ENCODE measurements around the gene MAFF. TPM values are rescaled to one million over a fixed set of nuclear protein-coding genes. Genes with fewer than 3 reads are reported as not detected.

MAFF gene
- total RNA-seq, 1 experiment from 2014 or later, result 4.6 TPM

GRCh38 chr22:38228873-38229740 lies 27.3 kb downstream of the MAFF start:
- no peaks in the 10 kb centered on the region for H3K4me1 Mint-ChIP-seq
- TF ChIP-seq NFYB (CRISPR knock-in tag; conservative IDR thresholded peaks at IDR 0.05; ENCODE audit: low read depth), result no peak
- no peak for TF ChIP-seq HMGXB4 (CRISPR knock-in tag; IDR thresholded peaks at IDR 0.05)
- no peak for TF ChIP-seq USF1 (CRISPR knock-in tag; IDR thresholded peaks at IDR 0.05)
- no peak for TF ChIP-seq FOXP1 (CRISPR knock-in tag; IDR thresholded peaks at IDR 0.05; ENCODE audit: borderline replicate concordance)
- TF ChIP-seq, protein P1, sequence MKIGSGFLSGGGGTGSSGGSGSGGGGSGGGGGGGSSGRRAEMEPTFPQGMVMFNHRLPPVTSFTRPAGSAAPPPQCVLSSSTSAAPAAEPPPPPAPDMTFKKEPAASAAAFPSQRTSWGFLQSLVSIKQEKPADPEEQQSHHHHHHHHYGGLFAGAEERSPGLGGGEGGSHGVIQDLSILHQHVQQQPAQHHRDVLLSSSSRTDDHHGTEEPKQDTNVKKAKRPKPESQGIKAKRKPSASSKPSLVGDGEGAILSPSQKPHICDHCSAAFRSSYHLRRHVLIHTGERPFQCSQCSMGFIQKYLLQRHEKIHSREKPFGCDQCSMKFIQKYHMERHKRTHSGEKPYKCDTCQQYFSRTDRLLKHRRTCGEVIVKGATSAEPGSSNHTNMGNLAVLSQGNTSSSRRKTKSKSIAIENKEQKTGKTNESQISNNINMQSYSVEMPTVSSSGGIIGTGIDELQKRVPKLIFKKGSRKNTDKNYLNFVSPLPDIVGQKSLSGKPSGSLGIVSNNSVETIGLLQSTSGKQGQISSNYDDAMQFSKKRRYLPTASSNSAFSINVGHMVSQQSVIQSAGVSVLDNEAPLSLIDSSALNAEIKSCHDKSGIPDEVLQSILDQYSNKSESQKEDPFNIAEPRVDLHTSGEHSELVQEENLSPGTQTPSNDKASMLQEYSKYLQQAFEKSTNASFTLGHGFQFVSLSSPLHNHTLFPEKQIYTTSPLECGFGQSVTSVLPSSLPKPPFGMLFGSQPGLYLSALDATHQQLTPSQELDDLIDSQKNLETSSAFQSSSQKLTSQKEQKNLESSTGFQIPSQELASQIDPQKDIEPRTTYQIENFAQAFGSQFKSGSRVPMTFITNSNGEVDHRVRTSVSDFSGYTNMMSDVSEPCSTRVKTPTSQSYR (CRISPR knock-in tag; IDR thresholded peaks at IDR 0.05), result no peak
- TF ChIP-seq SMAD4 (CRISPR knock-in tag; IDR thresholded peaks at IDR 0.05), result no peak
- no peak for TF ChIP-seq ETV6 (CRISPR knock-in tag; IDR thresholded peaks at IDR 0.05)
- TF ChIP-seq TEAD4 (CRISPR knock-in tag; IDR thresholded peaks at IDR 0.05), result no peak
- TF ChIP-seq, protein P2, sequence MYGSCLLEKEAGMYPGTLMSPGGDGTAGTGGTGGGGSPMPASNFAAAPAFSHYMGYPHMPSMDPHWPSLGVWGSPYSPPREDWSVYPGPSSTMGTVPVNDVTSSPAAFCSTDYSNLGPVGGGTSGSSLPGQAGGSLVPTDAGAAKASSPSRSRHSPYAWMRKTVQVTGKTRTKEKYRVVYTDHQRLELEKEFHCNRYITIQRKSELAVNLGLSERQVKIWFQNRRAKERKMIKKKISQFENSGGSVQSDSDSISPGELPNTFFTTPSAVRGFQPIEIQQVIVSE (CRISPR knock-in tag; IDR thresholded peaks at IDR 0.05; ENCODE audit: borderline replicate concordance), result no peak
- TF ChIP-seq E2F4 (CRISPR knock-in tag; IDR thresholded peaks at IDR 0.05; ENCODE audit: borderline replicate concordance, low read depth), result no peak
- TF ChIP-seq, protein P3, sequence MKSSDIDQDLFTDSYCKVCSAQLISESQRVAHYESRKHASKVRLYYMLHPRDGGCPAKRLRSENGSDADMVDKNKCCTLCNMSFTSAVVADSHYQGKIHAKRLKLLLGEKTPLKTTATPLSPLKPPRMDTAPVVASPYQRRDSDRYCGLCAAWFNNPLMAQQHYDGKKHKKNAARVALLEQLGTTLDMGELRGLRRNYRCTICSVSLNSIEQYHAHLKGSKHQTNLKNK (CRISPR knock-in tag; IDR thresholded peaks at IDR 0.05), result no peak
- no peak for TF ChIP-seq ZNF425 (CRISPR knock-in tag; conservative IDR thresholded peaks at IDR 0.05)
- DNase-seq (ENCODE audit: low spot score), result no peak
- no peak overlapping the region for H3K4me3 Mint-ChIP-seq
- no peaks in the 10 kb centered on the region for H3K27me3 Mint-ChIP-seq (ENCODE audit: low read depth)
- no peaks in the 10 kb centered on the region for H3K9me3 Mint-ChIP-seq
- H3K36me3 Mint-ChIP-seq, result peaks cover 40% of the 10 kb centered on the region
- CTCF ChIA-PET, result interaction anchor here (0.5 to 2.5 kb wide), 11 partner anchors 7 to 177 kb away, joined by 3 to 16 read pairs (median 5); no protein-coding TSS in a partner anchor
- no peak for ATAC-seq
- H3K27ac Mint-ChIP-seq, result no peak overlapping the region; the same call in 1 of the 2 replicates
- POLR2A ChIA-PET, result no interaction called here
